ENCODE measurements around the gene DCAF8.

DCAF8 gene

DNA sequence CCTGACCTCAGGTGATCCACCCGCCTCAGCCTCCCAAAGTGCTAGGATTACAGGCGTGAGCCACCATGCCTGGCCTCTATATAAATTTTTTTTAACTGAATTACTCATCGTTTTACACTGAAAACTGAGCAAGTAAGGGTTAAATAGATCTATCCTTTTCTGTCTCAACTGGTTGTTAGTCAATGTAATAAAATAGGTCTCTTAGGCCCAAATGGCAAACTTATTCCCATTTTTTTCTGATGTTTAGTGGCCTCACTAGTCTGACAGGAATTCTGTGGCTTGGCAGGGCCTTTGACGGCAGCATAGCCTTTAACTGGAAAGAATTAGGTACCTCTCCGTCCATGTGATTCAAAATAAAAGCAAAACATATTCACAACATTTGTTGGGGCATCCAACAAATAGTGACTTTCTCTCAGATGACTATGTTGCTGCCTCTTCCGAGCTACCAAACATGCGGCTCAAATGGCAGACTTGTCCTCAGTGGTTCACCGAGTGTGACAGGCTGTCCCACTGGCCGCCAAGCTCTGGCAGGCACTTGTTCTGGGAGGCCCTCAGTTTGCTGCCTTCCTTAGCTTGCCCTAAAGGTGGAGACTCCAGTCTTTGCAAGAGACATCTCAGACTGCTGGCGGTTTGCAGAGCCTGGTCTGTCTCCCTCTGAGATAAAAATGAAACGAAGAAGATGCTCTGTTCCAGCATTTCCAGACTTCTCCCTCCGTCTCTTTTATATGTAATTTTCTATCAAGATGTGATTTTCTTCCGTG lies 93.6 kb downstream of the DCAF8 start:
- no peak for ATAC-seq

DNA sequence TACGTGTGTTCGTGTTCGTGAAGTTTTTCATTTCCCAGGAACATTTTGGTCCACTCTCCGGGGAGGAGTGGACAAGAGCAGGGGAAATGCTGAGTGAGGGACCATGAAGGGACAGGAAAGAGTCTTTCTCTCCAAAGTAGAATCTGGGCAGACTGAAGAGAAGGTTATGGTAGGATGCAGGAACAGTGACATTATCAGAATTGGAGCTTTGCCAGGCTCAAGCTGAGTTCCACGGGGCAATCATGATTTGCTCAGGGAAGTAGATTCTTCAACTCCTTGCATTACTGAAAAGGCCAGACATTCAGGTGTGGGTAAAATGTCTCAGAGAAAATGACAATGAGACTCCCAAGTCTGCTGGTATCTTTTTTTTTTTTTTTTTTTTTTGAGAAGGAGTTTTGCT lies 94.3 kb downstream of the DCAF8 start:
- ATAC-seq, result no peak

GRCh38 chr1:160167580-160167979 lies 94.8 kb downstream of the DCAF8 start:
- ATAC-seq, result peak; percentile 82 to 90

DNA sequence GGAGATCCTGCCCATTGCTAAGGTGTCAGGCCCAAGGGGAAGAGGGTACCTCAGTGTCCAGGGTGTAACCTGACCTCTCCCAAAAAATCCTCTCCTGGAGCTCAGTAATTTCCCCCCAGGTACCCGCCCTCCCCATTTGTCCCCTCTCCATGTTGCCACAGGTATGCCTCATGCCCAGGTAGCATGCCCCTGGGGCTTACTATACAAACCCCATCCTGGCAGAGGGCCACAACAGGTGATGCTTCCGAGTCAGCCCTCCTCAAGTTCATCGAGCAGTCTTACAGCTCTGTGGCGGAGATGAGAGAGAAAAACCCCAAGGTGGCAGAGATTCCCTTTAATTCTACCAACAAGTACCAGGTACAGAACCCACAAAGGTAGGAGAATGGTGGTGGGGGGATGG lies 95.3 kb downstream of the DCAF8 start:
- ATAC-seq, result no peak

DNA sequence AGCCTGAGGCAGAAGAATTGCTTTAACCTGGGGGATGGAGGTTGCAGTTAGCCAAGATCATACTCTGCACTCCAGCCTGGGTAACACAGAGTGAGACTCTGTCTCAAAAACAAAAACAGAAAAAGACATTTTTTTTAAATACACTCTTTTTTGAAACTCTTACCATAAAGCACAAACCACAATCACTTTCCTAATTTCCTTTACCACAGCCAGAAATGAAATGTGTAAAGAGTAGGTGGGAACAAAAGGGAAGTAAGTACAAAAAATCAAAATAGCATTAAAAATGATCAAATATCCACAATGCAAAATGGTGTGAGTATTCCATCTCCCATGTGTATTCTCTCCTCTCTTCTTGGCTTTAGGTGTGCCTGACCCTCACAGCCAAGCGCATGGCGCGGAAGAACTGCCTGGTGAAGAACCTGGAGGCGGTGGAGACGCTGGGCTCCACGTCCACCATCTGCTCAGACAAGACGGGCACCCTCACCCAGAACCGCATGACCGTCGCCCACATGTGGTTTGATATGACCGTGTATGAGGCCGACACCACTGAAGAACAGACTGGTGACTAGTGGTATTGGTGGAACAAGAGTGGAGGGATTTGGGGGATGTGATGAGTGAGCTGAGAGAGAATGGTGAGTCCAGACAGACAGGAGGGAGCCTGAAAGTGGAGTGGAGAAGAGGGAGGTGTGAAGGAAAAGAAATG lies 96.0 kb downstream of the DCAF8 start:
- no peak for ATAC-seq
